Astrocyte (in vitro differentiated cells and primary cell): ENCODE measurements around the gene KANSL1L. TPM values are rescaled to one million over a fixed set of nuclear protein-coding genes. Genes with fewer than 3 reads are reported as not detected.

Experiments used
- DNase-seq: peaks from one replicate; pipeline ENCODE4 v3.0.0-alpha.2; 2010; ENCODE audit warnings: low read depth
- FAIRE-seq: peaks from 2 replicates; lab custom pipeline; 2011; peaks lifted over from hg19 to GRCh38; lab: Jason Lieb, UNC
- H2AFZ ChIP-seq: 2 replicates; pipeline ENCODE4 v1.6.0; 2012; ENCODE audit warnings: low read depth, low read length, inconsistent platforms
- H3K27ac ChIP-seq: 2 replicates; pipeline ENCODE4 v1.5.1; 2011; ENCODE audit warnings: low read depth, low read length, inconsistent platforms
- H3K27me3 ChIP-seq: 2 replicates; pipeline ENCODE4 v1.6.0; 2011; ENCODE audit warnings: low read length, inconsistent platforms; ENCODE audit not compliant: insufficient read depth
- H3K36me3 ChIP-seq: 2 replicates; pipeline ENCODE4 v1.5.1; 2011; ENCODE audit warnings: low read length, inconsistent platforms; ENCODE audit not compliant: insufficient read depth
- H3K4me1 ChIP-seq: 2 replicates; pipeline ENCODE4 v1.5.1; 2011; ENCODE audit warnings: low read length, inconsistent platforms; ENCODE audit not compliant: insufficient read depth
- H3K4me2 ChIP-seq: 2 replicates; pipeline ENCODE4 v1.6.0; 2012; ENCODE audit warnings: low read length, inconsistent platforms
- H3K4me3 ChIP-seq: 2 replicates; pipeline ENCODE4 v1.5.1; 2011; ENCODE audit warnings: low read depth, mild to moderate bottlenecking, low read length, inconsistent platforms; ENCODE audit not compliant: insufficient read depth
- H3K79me2 ChIP-seq: 2 replicates; pipeline ENCODE4 v1.6.0; 2012; ENCODE audit warnings: mild to moderate bottlenecking, low read length, inconsistent platforms; ENCODE audit not compliant: insufficient read depth
- H3K9ac ChIP-seq: 2 replicates; pipeline ENCODE4 v1.6.0; 2012; ENCODE audit warnings: mild to moderate bottlenecking, low read length, inconsistent platforms
- H3K9me3 ChIP-seq: 2 replicates; pipeline ENCODE4 v1.5.1; 2012; ENCODE audit warnings: low read depth, mild to moderate bottlenecking, low read length, inconsistent platforms; ENCODE audit not compliant: insufficient read depth
- H4K20me1 ChIP-seq: 2 replicates; pipeline ENCODE4 v1.6.0; 2012; ENCODE audit warnings: low read length, inconsistent platforms; ENCODE audit not compliant: insufficient read depth
- H3K27ac Mint-ChIP-seq: one replicate; pipeline ENCODE4 v1.8.0; 2021; ENCODE audit warnings: mild to moderate bottlenecking, mixed read lengths; ENCODE audit not compliant: unreplicated experiment
- H3K27me3 Mint-ChIP-seq: one replicate; pipeline ENCODE4 v1.8.0; 2021; ENCODE audit warnings: low read depth, mixed read lengths; ENCODE audit not compliant: unreplicated experiment
- H3K36me3 Mint-ChIP-seq: one replicate; pipeline ENCODE4 v1.8.0; 2021; ENCODE audit warnings: low read depth, mixed read lengths; ENCODE audit not compliant: unreplicated experiment
- H3K4me1 Mint-ChIP-seq: one replicate; pipeline ENCODE4 v1.8.0; 2021; ENCODE audit warnings: low read depth, mixed read lengths; ENCODE audit not compliant: unreplicated experiment
- H3K4me3 Mint-ChIP-seq: one replicate; pipeline ENCODE4 v1.8.0; 2021; ENCODE audit warnings: mild to moderate bottlenecking, moderate library complexity, mixed read lengths; ENCODE audit not compliant: unreplicated experiment
- H3K9me3 Mint-ChIP-seq: one replicate; pipeline ENCODE4 v1.8.0; 2021; ENCODE audit warnings: mild to moderate bottlenecking, mixed read lengths; ENCODE audit not compliant: unreplicated experiment
- EZH2 ChIP-seq: IDR thresholded peaks from 2 replicates; pipeline ENCODE4 v1.6.1; 2012; ENCODE audit warnings: mild to moderate bottlenecking, low read length, inconsistent platforms; ENCODE audit not compliant: insufficient read depth
- total RNA-seq: library from RNA; stranded (reverse); gene quantifications from 2 replicates; pipeline ENCODE4 v1.2.1, GENCODE V29; 2021
- TF ChIP-seq, protein P1 (sequence below): IDR thresholded peaks from 2 replicates; pipeline ENCODE4 v1.5.1; 2011; ENCODE audit warnings: low read depth, mild to moderate bottlenecking, inconsistent platforms, low read length, moderate library complexity; ENCODE audit not compliant: insufficient read depth

Gene KANSL1L
- total RNA-seq, 1 donor from 2014 or later: 7.5 TPM

- H3K4me3 Mint-ChIP-seq: no peak overlapping the region
- Histone ChIP-seq H2AFZ (no peak overlapping the region), H3K27ac (no peak overlapping the region), H3K9me3 (no peaks in the 10 kb centered on the region), H3K9ac (no peak overlapping the region), H3K79me2 (peaks cover 5% of the 10 kb centered on the region), H3K36me3 (no peaks in the 10 kb centered on the region), H3K27me3 (peaks cover 2% of the 10 kb centered on the region), H4K20me1 (no peaks in the 10 kb centered on the region), H3K4me1 (no peaks in the 10 kb centered on the region), H3K4me3 (no peak overlapping the region), H3K4me2 (no peak overlapping the region)
- no peaks in the 10 kb centered on the region for H3K4me1 Mint-ChIP-seq
- DNase-seq (no peak), FAIRE-seq (no peak)
- H3K9me3 Mint-ChIP-seq: no peaks in the 10 kb centered on the region
- no peaks in the 10 kb centered on the region for H3K27me3 Mint-ChIP-seq
- no peak overlapping the region for H3K27ac Mint-ChIP-seq
- no peak for TF ChIP-seq EZH2
- TF ChIP-seq, protein P1, sequence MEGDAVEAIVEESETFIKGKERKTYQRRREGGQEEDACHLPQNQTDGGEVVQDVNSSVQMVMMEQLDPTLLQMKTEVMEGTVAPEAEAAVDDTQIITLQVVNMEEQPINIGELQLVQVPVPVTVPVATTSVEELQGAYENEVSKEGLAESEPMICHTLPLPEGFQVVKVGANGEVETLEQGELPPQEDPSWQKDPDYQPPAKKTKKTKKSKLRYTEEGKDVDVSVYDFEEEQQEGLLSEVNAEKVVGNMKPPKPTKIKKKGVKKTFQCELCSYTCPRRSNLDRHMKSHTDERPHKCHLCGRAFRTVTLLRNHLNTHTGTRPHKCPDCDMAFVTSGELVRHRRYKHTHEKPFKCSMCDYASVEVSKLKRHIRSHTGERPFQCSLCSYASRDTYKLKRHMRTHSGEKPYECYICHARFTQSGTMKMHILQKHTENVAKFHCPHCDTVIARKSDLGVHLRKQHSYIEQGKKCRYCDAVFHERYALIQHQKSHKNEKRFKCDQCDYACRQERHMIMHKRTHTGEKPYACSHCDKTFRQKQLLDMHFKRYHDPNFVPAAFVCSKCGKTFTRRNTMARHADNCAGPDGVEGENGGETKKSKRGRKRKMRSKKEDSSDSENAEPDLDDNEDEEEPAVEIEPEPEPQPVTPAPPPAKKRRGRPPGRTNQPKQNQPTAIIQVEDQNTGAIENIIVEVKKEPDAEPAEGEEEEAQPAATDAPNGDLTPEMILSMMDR: no peak
- no peaks in the 10 kb centered on the region for H3K36me3 Mint-ChIP-seq
Measured at GRCh38 chr2:210174086-210174485, 2.9 kb upstream of the KANSL1L start.

- Histone ChIP-seq H3K79me2 (peaks cover 23% of the 10 kb centered on the region), H3K9me3 (no peaks in the 10 kb centered on the region), H3K36me3 (no peaks in the 10 kb centered on the region), H3K27me3 (no peaks in the 10 kb centered on the region), H3K4me2 (peak overlapping the region; percentile 94), H3K9ac (peak overlapping the region; percentile 85), H3K4me1 (peaks cover 5% of the 10 kb centered on the region), H3K27ac (peak overlapping the region; percentile 66), H2AFZ (peak overlapping the region; percentile 75), H4K20me1 (no peaks in the 10 kb centered on the region), H3K4me3 (peak overlapping the region; percentile 75)
- peaks cover 7% of the 10 kb centered on the region for H3K4me1 Mint-ChIP-seq
- H3K9me3 Mint-ChIP-seq: no peaks in the 10 kb centered on the region
- TF ChIP-seq, protein P1: no peak
- no peak for TF ChIP-seq EZH2
- no peaks in the 10 kb centered on the region for H3K36me3 Mint-ChIP-seq
- no peaks in the 10 kb centered on the region for H3K27me3 Mint-ChIP-seq
- peak overlapping the region; percentile 94 for H3K4me3 Mint-ChIP-seq
- DNase-seq (no peak), FAIRE-seq (no peak)
- H3K27ac Mint-ChIP-seq: no peak overlapping the region
Measured at GRCh38 chr2:210172219-210172575, 988 bp upstream of the KANSL1L start.

DNA sequence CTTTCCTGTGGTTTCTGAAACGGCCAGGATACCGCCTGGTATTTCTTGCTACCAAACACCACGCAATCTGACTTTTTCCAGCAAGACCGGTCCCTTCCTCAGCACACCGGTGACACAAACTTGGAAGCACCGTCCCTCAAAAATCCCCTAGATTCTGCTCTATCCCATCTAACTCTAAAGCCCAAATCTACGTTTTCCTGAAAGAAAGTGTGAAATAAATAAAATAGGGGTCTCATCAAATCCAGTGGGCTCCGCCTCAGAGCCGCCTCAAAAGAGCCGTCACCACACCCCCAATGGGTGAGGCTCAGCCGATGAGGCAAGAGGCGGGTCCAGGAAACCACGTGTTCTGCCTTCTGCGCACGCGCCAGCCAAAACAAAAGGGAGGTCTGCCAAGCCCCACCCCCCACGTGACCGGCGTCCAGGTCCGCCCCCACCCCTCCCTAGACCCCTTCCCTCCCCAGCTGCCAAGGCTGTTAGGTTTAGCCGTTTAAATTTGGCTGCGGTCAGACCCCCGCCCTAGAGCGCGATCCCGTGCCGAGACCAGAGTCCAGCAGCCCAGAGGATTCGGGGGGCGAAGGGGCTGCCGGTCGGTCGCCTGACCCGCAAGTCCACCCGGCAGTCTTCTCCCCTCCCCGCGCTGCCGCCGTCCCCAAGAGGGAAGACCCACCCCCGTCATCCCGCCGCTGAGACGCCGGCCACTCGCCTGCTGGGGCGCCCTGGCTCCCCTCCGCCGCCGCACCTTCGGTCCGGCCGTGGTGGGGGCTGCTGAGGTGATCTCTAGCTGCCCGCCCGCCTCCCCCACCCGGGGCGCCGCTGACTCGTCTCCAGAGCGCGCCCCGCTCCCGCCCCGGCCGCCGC is 534 bp downstream of the KANSL1L start:
- Mint-ChIP-seq H3K4me1 (peaks cover 12% of the 10 kb centered on the region), H3K4me3 (peak overlapping the region; percentile 95), H3K27ac (peak overlapping the region; percentile 100), H3K9me3 (no peaks in the 10 kb centered on the region), H3K27me3 (no peaks in the 10 kb centered on the region), H3K36me3 (no peaks in the 10 kb centered on the region)
- Histone ChIP-seq H3K79me2 (peaks cover 38% of the 10 kb centered on the region), H3K36me3 (no peaks in the 10 kb centered on the region), H4K20me1 (no peaks in the 10 kb centered on the region), H3K4me2 (peak overlapping the region; percentile 86), H3K9ac (peak overlapping the region; percentile 93), H3K4me3 (peak overlapping the region; percentile 80), H3K9me3 (no peaks in the 10 kb centered on the region), H2AFZ (peak overlapping the region; percentile 74), H3K27ac (peak overlapping the region; percentile 96), H3K27me3 (no peaks in the 10 kb centered on the region), H3K4me1 (peaks cover 8% of the 10 kb centered on the region)
- DNase-seq (peak; percentile 82), FAIRE-seq (peak; percentile 68)
- TF ChIP-seq, protein P1: no peak
- TF ChIP-seq EZH2: no peak
